Adipose tissue (tissue), 3 donors: ENCODE results near the gene CALHM3. TPM values are rescaled to one million over a fixed set of nuclear protein-coding genes. Genes with fewer than 3 reads are reported as not detected.

Experiments
- H3K27ac ChIP-seq: one replicate; pipeline ENCODE4 v1.5.1; 2013; ENCODE audit warnings: low read depth, low read length
- WGBS, 3 donors: extraction: QIAGEN DNeasy Blood & Tissue Kit; methylation state at CpG; one replicate each; pipeline ENCODE4 v1.1.7; 2013; 5-methylcytosine and 5-hydroxymethylcytosine counted together
- polyA plus RNA-seq, 3 donors: library from polyadenylated mRNA; stranded (reverse); fragments of 200-250 nt; gene quantifications; one replicate each; pipeline ENCODE4 v1.2.3, GENCODE V29; 2013
- donor health status: healthy with polysubstance abuse.
- donor health status: Bipolar disorder and iron deficiency.
- donor health status: healthy.

Gene CALHM3
- polyA plus RNA-seq, 3 donors = 0.37 TPM; not detected in 2

GRCh38 chr10:103481974-103482531, 3.0 kb upstream of the CALHM3 start:
- WGBS, 3 donors = 56 to 63% (median 62%) methylated on average over 12 of the region's 12 CpGs
- H3K27ac ChIP-seq = no peak overlapping the region

- no peak overlapping the region for H3K27ac ChIP-seq
- WGBS, 3 donors = 51 to 60% (median 59%) methylated on average over 5 of the region's 5 CpGs
These were observed 1.5 kb upstream of the CALHM3 start for GRCh38 chr10:103480521-103480920.

- 90 to 93% (median 92%) methylated on average over 18 to 22 of the region's 22 CpGs for WGBS, 3 donors
- H3K27ac ChIP-seq = no peak overlapping the region
These were observed 369 bp downstream of the CALHM3 start for GRCh38 chr10:103478671-103479070.

GRCh38 chr10:103476046-103476768, 2.8 kb downstream of the CALHM3 start:
- 72 to 78% (median 77%) methylated on average over 11 of the region's 11 CpGs for WGBS, 3 donors
- no peak overlapping the region for H3K27ac ChIP-seq

- 85 to 92% (median 88%) methylated on average over 4 of the region's 4 CpGs for WGBS, 3 donors
- no peak overlapping the region for H3K27ac ChIP-seq
These were observed 3.6 kb downstream of the CALHM3 start for GRCh38 chr10:103475437-103475836.

- no peak overlapping the region for H3K27ac ChIP-seq
- 77 to 98% (median 94%) methylated on average over 3 of the region's 3 CpGs for WGBS, 3 donors
These were observed 5.0 kb downstream of the CALHM3 start for GRCh38 chr10:103474077-103474476.

- no peak overlapping the region for H3K27ac ChIP-seq
- WGBS, 3 donors = 76 to 77% (median 76%) methylated on average over 25 to 32 of the region's 32 CpGs
These were observed 5.8 kb downstream of the CALHM3 start for GRCh38 chr10:103473261-103473671.

GRCh38 chr10:103472005-103472404, 7.0 kb downstream of the CALHM3 start:
- WGBS, 3 donors = 73 to 100% (median 89%) methylated on average over 2 of the region's 2 CpGs
- no peak overlapping the region for H3K27ac ChIP-seq

GRCh38 chr10:103470761-103471653, 8.0 kb downstream of the CALHM3 start:
- 32 to 70% (median 33%) methylated on average over 14 of the region's 14 CpGs for WGBS, 3 donors
- no peak overlapping the region for H3K27ac ChIP-seq

- WGBS, 3 donors = 57 to 68% (median 59%) methylated on average over 5 of the region's 5 CpGs
- no peak overlapping the region for H3K27ac ChIP-seq
These were observed 9.8 kb downstream of the CALHM3 start for GRCh38 chr10:103469201-103469600.

GRCh38 chr10:103467406-103467805, 11.6 kb downstream of the CALHM3 start:
- WGBS, 3 donors = 83 to 88% (median 86%) methylated on average over 7 of the region's 7 CpGs

GRCh38 chr10:103466734-103467133, 12.3 kb downstream of the CALHM3 start:
- no peak overlapping the region for H3K27ac ChIP-seq
- WGBS, 3 donors = 83 to 91% (median 88%) methylated on average over 3 of the region's 3 CpGs

More at GRCh38 chr10:103467406-103467805, 11.6 kb downstream of the CALHM3 start:
- H3K27ac ChIP-seq = no peak overlapping the region

GRCh38 chr10:103465411-103466179, 13.4 kb downstream of the CALHM3 start:
- WGBS, 3 donors = 86 to 91% (median 88%) methylated on average over 14 of the region's 14 CpGs
- H3K27ac ChIP-seq = no peak overlapping the region

- 60 to 75% (median 64%) methylated on average over 4 of the region's 4 CpGs for WGBS, 3 donors
- no peak overlapping the region for H3K27ac ChIP-seq
These were observed 15.5 kb downstream of the CALHM3 start for GRCh38 chr10:103463499-103463898.

GRCh38 chr10:103459615-103460014, 19.4 kb downstream of the CALHM3 start:
- H3K27ac ChIP-seq = no peak overlapping the region
- WGBS, 3 donors = 61 to 73% (median 67%) methylated on average over 4 of the region's 4 CpGs

- H3K27ac ChIP-seq = no peak within 1 kb of the TSS
- WGBS, 3 donors = 62 to 74% (median 67%) methylated on average over 6 to 8 of the region's 9 CpGs
These were observed 20.3 kb downstream of the CALHM3 start, which contains the start of gene CALHM1 for GRCh38 chr10:103458720-103459119. TSS of gene CALHM1 (minus strand) at chr10:103458900. CDS start at chr10:103458751, 149 bp downstream.

GRCh38 chr10:103457896-103458583, 21.0 kb downstream of the CALHM3 start:
- no peak overlapping the region for H3K27ac ChIP-seq
- 95 to 97% (median 97%) methylated on average over 39 of the region's 39 CpGs for WGBS, 3 donors
